Measurements from ENCODE around the gene MYADML2. TPM values are rescaled to one million over a fixed set of nuclear protein-coding genes. Genes with fewer than 3 reads are reported as not detected.
A peak's percentile ranks its signal among the peaks of the same experiment; 100 is the strongest.

Gene MYADML2
- total RNA-seq, 4 donors from 2014 or later, result not detected

DNA sequence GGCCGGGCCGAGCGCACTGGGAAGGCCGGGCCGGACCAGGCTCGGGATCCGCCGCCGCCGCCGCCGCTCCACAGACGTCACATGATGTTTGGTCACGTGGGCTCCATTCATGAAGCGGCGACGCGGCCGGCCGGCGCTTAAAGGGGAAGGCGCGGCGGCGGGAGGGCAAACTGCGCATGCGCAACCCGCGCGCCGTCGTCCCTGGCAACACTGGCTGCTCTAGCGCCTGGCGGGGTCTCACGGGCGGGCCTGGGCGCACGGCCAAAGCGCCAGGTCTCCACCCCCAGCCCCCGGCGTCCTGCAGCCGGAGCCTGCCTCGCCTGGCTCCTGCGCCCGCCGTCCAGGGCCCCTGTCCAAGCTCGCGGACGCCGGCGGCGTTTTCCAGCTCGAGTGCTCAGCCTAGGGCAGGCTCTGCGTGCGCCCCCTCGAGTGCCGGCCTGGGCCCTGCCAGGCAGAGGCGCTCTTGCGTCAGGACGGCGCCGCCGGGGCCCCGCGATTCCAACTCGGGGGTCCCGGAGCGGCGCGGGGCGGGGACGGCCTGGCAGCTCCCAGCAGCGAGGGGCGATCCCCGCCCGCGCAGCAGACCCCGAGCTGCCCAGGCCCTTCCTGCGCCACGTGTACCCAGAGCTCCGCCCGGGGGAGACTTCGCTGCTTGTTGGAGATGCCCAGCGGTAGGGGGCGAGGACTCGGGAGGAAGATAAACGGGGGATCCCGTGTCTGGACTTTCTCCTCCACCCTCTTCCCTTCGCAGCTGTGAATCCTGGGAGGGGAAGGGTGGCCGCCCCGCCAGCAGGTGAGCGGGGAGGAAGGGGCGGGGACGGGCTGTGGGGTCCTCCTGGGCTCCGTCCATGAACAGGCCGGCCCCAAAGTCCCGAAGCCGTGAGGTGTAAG is 19.1 kb downstream of the MYADML2 start, which contains the start of gene MAFG:
TSS of gene MAFG (minus strand) at position 83 of the 891 bp plus-strand sequence. CDS start 4,550 bp downstream, outside the sequence.
- TF ChIP-seq POLR2A (IDR thresholded peaks at IDR 0.05), result peak in 3 of 4 donors; percentile 53 to 77 (median 75)
- TF ChIP-seq, protein P1, sequence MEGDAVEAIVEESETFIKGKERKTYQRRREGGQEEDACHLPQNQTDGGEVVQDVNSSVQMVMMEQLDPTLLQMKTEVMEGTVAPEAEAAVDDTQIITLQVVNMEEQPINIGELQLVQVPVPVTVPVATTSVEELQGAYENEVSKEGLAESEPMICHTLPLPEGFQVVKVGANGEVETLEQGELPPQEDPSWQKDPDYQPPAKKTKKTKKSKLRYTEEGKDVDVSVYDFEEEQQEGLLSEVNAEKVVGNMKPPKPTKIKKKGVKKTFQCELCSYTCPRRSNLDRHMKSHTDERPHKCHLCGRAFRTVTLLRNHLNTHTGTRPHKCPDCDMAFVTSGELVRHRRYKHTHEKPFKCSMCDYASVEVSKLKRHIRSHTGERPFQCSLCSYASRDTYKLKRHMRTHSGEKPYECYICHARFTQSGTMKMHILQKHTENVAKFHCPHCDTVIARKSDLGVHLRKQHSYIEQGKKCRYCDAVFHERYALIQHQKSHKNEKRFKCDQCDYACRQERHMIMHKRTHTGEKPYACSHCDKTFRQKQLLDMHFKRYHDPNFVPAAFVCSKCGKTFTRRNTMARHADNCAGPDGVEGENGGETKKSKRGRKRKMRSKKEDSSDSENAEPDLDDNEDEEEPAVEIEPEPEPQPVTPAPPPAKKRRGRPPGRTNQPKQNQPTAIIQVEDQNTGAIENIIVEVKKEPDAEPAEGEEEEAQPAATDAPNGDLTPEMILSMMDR (IDR thresholded peaks at IDR 0.05), result peak in 4 of 6 experiments; percentile 4 to 45 (median 28)
- peak within 1 kb of the TSS; percentile 96 to 99 (median 99) for H3K27ac ChIP-seq
- H3K36me3 ChIP-seq, result peaks cover 0 to 2% (median 0%) of the 10 kb centered on the region in 3 donors
- WGBS, 2 donors, result 0% methylated on average over 1 to 7 of the region's 98 CpGs
- H3K4me3 ChIP-seq, result peak within 1 kb of the TSS; percentile 79 to 99 (median 97)
- peaks cover 0 to 27% (median 0%) of the 10 kb centered on the region in 4 donors for H3K27me3 ChIP-seq
- intact Hi-C loops (cut with DNase I), result no loop called here
- peaks cover 44 to 70% (median 49%) of the 10 kb centered on the region in 3 donors for H3K4me1 ChIP-seq
- peak; percentile 66 for DNase-seq
- no peaks in the 10 kb centered on the region for H3K9me3 ChIP-seq

DNA sequence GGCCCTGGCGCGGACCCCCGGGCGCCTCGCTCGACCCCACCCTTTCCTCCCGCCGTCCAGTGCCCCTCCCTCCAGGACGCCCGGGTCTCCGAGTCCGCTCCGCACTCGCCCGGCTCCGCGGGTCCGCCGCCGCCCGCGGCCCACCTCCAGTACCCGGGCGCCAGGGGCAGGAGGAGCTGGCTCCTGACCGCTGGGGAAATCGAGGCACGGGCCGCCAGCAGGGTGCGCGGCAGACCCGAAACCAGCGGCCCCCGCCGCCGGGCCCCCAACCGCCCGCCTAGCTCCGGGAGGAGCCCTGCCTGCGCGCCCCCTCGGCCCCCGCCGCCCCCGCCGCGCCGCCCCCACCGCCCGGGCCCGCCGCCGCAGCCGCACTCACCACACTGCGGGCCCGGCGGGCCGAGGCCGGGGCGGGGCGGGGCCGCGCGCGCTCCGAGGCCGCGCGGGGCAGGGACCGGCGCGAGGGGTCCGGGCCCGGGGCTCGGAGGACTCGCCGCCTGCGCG is 19.8 kb downstream of the MYADML2 start:
- intact Hi-C loops (cut with DNase I), result no loop called here
- TF ChIP-seq, protein P1 (IDR thresholded peaks at IDR 0.05), result no peak
- no peak for TF ChIP-seq POLR2A (IDR thresholded peaks at IDR 0.05)
- WGBS, 2 donors, result no CpG with 5 or more reads among the region's 78 CpGs
- peak overlapping the region; percentile 79 to 99 (median 97) for H3K4me3 ChIP-seq
- peaks cover 0 to 23% (median 0%) of the 10 kb centered on the region in 4 donors for H3K27me3 ChIP-seq
- peak overlapping the region; percentile 96 to 99 (median 99) for H3K27ac ChIP-seq
- H3K9me3 ChIP-seq, result no peaks in the 10 kb centered on the region
- peaks cover 49 to 76% (median 55%) of the 10 kb centered on the region in 3 donors for H3K4me1 ChIP-seq
- peaks cover 6 to 9% (median 6%) of the 10 kb centered on the region in 3 donors for H3K36me3 ChIP-seq
- DNase-seq, result no peak

DNA sequence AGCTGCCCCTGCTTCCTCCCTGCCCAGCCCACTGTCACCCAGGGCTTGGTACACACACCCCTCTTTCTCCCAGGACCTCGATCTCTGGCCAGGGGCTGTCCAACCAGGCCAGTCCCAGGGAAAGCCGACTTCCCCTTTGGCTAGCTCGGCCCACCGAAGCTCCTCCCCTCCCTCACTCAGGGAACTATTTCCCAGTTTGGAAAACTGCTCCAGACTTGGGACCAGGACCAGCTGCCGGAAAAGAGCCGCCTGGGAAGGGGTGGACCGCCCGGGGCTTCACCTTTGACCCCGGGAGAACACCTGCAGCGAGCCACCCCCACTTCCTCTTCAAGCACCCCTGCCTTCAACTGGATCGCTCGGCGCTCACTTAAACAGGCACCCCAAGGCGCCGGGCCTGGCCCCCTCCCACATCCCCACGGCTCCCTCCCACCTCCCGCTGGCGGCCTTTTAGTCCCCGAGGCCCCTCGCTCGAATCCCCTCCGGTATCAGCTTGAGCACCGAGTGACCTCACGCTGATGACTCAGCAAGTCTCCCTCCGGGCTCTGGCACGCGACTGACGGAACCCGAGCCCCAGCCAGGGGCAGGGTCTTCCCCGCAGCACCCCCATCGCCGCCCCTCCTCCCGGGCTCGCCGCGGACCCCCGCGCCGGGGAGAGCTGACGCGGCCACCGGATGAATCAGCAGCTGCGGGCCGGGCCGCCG is 20.4 kb downstream of the MYADML2 start:
- no peak for DNase-seq
- intact Hi-C loops (cut with DNase I), result no loop called here
- Histone ChIP-seq H3K4me3 (peak overlapping the region; percentile 79 to 99 (median 97)), H3K9me3 (no peaks in the 10 kb centered on the region), H3K27me3 (peaks cover 0 to 17% (median 0%) of the 10 kb centered on the region in 4 donors), H3K36me3 (peaks cover 10 to 15% (median 11%) of the 10 kb centered on the region in 3 donors), H3K4me1 (peaks cover 53 to 78% (median 54%) of the 10 kb centered on the region in 3 donors), H3K27ac (peak overlapping the region; percentile 96 to 99 (median 99))
- peak in 1 of 4 donors; percentile 45 for TF ChIP-seq POLR2A (IDR thresholded peaks at IDR 0.05)
- TF ChIP-seq, protein P1 (IDR thresholded peaks at IDR 0.05), result no peak
- WGBS, 2 donors, result 0% methylated on average over 5 to 9 of the region's 46 CpGs

DNA sequence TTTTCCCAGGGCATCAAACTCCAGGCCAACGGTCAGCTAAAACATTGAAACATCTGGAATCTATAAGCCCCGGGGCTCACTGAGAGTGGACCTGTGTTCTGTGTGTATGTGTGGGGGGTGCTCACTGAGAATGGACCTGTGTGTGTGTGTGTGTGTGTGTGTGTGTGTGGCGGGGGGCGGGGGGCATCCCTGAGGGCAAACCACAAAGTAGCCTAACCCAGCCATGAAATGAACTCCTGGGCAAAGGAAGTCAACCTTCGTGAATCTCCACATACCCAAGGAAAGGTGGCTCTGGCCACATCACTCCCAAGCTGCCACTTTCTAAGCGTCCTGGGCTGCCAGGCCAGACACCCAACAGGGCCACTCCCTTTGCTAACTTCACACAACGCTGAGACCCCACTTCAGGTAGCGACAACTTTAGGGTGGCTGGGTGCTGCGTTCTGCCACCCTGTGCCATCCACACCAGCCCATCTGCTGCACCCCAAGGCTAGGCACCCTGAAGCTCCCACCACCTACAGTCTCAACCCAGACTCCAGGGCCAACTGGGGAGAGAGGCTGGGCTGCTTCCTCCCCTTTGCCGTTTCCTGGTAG is 21.1 kb downstream of the MYADML2 start:
- Histone ChIP-seq H3K4me1 (peaks cover 51 to 79% (median 53%) of the 10 kb centered on the region in 3 donors), H3K9me3 (no peaks in the 10 kb centered on the region), H3K36me3 (peaks cover 10 to 21% (median 11%) of the 10 kb centered on the region in 3 donors), H3K27ac (peak overlapping the region; percentile 96 to 99 (median 99)), H3K27me3 (peaks cover 0 to 10% (median 0%) of the 10 kb centered on the region in 4 donors), H3K4me3 (peak overlapping the region; percentile 79 to 99 (median 97))
- WGBS, 2 donors, result 37 to 39% methylated on average over 5 to 6 of the region's 10 CpGs
- DNase-seq, result no peak
- intact Hi-C loops (cut with DNase I), result no loop called here
- TF ChIP-seq, protein P1 (IDR thresholded peaks at IDR 0.05), result no peak
- no peak for TF ChIP-seq POLR2A (IDR thresholded peaks at IDR 0.05)
